NK-92 (cell line): ENCODE measurements around the gene TCEANC2.

Experiments used
- DNase-seq: peaks from one replicate; lab custom pipeline; 2025; ENCODE audit not compliant: unreplicated experiment; lab: John Stamatoyannopoulos, UW

The TCEANC2 gene

GRCh38 chr1:54112705-54113368 lies 59.4 kb downstream of the TCEANC2 start:
- no peak for DNase-seq

- DNase-seq: no peak
These were observed 60.6 kb downstream of the TCEANC2 start for GRCh38 chr1:54114001-54114400.

- no peak for DNase-seq
These were observed 61.5 kb downstream of the TCEANC2 start for GRCh38 chr1:54114955-54115354.

GRCh38 chr1:54115520-54115919 lies 62.1 kb downstream of the TCEANC2 start:
- no peak for DNase-seq

- no peak for DNase-seq
These were observed 64.6 kb downstream of the TCEANC2 start for GRCh38 chr1:54117815-54118563.

GRCh38 chr1:54118704-54119103 lies 65.3 kb downstream of the TCEANC2 start:
- DNase-seq: no peak

- no peak for DNase-seq
These were observed 66.8 kb downstream of the TCEANC2 start for GRCh38 chr1:54120018-54120697.

- DNase-seq: no peak
These were observed 67.5 kb downstream of the TCEANC2 start for GRCh38 chr1:54120698-54121481.

GRCh38 chr1:54121482-54122134 lies 68.2 kb downstream of the TCEANC2 start:
- DNase-seq: no peak

GRCh38 chr1:54122135-54122751 lies 68.8 kb downstream of the TCEANC2 start:
- DNase-seq: no peak

GRCh38 chr1:54122992-54123391 lies 69.6 kb downstream of the TCEANC2 start:
- no peak for DNase-seq

GRCh38 chr1:54124472-54124871 lies 71.1 kb downstream of the TCEANC2 start:
- DNase-seq: no peak

GRCh38 chr1:54124906-54125305 lies 71.5 kb downstream of the TCEANC2 start:
- DNase-seq: no peak

GRCh38 chr1:54125386-54126070 lies 72.1 kb downstream of the TCEANC2 start:
- DNase-seq: no peak

GRCh38 chr1:54126271-54126815 lies 72.9 kb downstream of the TCEANC2 start:
- DNase-seq: no peak

GRCh38 chr1:54127594-54128300 lies 74.3 kb downstream of the TCEANC2 start:
- DNase-seq: no peak

- no peak for DNase-seq
These were observed 76.5 kb downstream of the TCEANC2 start for GRCh38 chr1:54129858-54130257.

GRCh38 chr1:54131419-54131818 lies 78.0 kb downstream of the TCEANC2 start:
- no peak for DNase-seq

GRCh38 chr1:54132495-54132894 lies 79.1 kb downstream of the TCEANC2 start:
- DNase-seq: no peak
